Psoas muscle (tissue), 8 donors: ENCODE results near the gene MAGI1. TPM values are rescaled to one million over a fixed set of nuclear protein-coding genes. Genes with fewer than 3 reads are reported as not detected.

ENCODE experiments used
- ATAC-seq, 4 donors: fragments of 200-7000 bp; cut with Tn5 transposase; one replicate each; pipeline ENCODE4 v1.9.1; 2020; ENCODE audit warnings: moderate library complexity in 3 of 4, mild to moderate bottlenecking in 2 of 4
- DNase-seq, 2 donors: peaks; one replicate each; pipeline ENCODE4 v3.0.0-alpha.2; 2020
- H3K27ac ChIP-seq: fragments of 200-600 bp; one replicate; pipeline ENCODE4 v1.8.0; 2022
- H3K27me3 ChIP-seq, 3 donors: fragments of 200-600 bp in 1 of 3; one replicate each; pipeline versions ENCODE4 v1.6.1 to v1.8.0; 2013 to 2022; ENCODE audit warnings: low read length in 2 of 3, mild to moderate bottlenecking in 2 of 3, moderate library complexity in 1 of 3; ENCODE audit not compliant: insufficient read depth in 3 of 3
- H3K36me3 ChIP-seq, 2 donors: fragments of 200-600 bp in 1 of 2; one replicate each; pipeline versions ENCODE4 v1.6.1 to v1.8.0; 2013 to 2022; ENCODE audit warnings: low read depth in 1 of 2, mild to moderate bottlenecking in 1 of 2, moderate library complexity in 1 of 2; ENCODE audit not compliant: insufficient read depth in 1 of 2
- H3K4me1 ChIP-seq: fragments of 200-600 bp; one replicate; pipeline ENCODE4 v1.8.0; 2022
- H3K4me3 ChIP-seq: fragments of 200-600 bp; one replicate; pipeline ENCODE4 v1.8.0; 2022; ENCODE audit warnings: mild to moderate bottlenecking
- H3K9me3 ChIP-seq: fragments of 200-600 bp; one replicate; pipeline ENCODE4 v1.8.0; 2022
- WGBS, 3 donors: extraction: QIAGEN DNeasy Blood & Tissue Kit; methylation state at CpG; one replicate each; pipeline versions ENCODE4 v1.1.6 to v1.1.7; 2013; 5-methylcytosine and 5-hydroxymethylcytosine counted together
- intact Hi-C, 2 donors: fragments of 100-400 bp; cut with DNase I; formaldehyde crosslinking; loops; one replicate each; pipeline versions ENCODE4 v1.11.0 to v1.14.2; 2022
- polyA plus RNA-seq, 3 donors: library from polyadenylated mRNA; stranded (reverse); fragments of 200-250 nt; gene quantifications; one replicate each; pipeline ENCODE4 v1.2.3, GENCODE V29; 2013
- total RNA-seq, 4 donors: library from RNA; stranded (reverse); fragmentation: NEBNext Ultra II Directional in 2 of 4; extraction: Animal tissue kit (Norgen Biotek cat#: 25700) in 2 of 4; gene quantifications; one replicate each; pipeline versions ENCODE4 v1.2.1 to v1.2.4, GENCODE V29; 2021 to 2023
- TF ChIP-seq, protein P1 (sequence below): fragments of 200-600 bp; IDR thresholded peaks from one replicate; pipeline ENCODE4 v1.8.0; 2022; ENCODE audit warnings: antibody characterized with exemption
- donor health status: healthy with polysubstance abuse.
- donor health status: DM: no; HTN: no; CAD: no; lungs with moderate emphysema.
- donor health status: Bipolar disorder and iron deficiency.
- donor health status: healthy.
- donor health status: DM: yes; HTN: yes; CAD: no.
- donor health status: DM: no; HTN: no; CAD: no.
- donor health status: DM: no; HTN: no; CAD: no.
- donor health status: DM: yes; HTN: yes; CAD: no.

Gene MAGI1
- total and polyA plus RNA-seq, 7 donors: 4.5 to 8.1 (median 6.3) TPM

DNA sequence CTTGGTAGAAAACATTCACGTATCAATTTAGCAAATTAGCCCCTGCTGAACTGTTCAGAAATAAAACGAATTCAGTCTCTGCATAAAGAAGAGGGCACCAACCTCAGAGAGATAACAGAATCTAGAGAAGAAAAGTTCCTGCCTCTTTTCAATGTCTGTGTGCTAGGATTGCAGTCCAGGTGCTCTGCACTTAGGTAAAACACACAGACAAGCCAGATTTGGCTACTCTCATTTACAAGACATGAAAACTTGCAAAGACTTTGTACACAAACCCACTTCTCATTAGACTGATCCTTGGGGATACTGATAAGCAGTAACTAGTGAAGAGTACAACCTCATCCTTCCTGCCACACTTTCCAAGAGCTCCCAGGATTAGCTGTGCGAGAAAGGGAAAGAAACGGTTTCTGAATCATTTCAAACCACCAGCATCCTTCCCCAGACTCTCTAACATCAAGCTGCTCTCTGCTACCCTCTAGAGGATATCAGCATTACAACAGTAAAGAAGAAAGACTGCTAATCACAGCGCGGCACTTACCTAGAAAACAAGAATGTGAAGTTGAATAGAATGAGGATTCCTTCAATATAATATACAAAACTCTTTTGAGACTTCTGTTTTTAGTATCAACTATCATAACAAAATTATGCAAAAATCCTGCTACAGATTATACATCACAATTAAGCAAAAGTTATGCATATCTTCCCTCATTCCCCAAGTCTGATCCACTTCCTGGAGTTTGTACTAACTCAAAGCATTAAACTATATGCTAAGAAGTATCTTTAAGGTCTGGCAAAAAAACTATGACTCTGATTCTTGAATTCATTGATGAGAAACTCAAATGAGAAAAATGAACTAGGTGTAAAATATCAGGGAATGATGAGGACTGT lies 306.4 kb downstream of the MAGI1 start:
- DNase-seq (no peak), ATAC-seq (peak; percentile 61 to 86 (median 82))
- Histone ChIP-seq H3K9me3 (no peaks in the 10 kb centered on the region), H3K27me3 (no peaks in the 10 kb centered on the region), H3K4me3 (no peak overlapping the region), H3K36me3 (no peaks in the 10 kb centered on the region), H3K27ac (no peak overlapping the region), H3K4me1 (peaks cover 10% of the 10 kb centered on the region)
- TF ChIP-seq, protein P1, sequence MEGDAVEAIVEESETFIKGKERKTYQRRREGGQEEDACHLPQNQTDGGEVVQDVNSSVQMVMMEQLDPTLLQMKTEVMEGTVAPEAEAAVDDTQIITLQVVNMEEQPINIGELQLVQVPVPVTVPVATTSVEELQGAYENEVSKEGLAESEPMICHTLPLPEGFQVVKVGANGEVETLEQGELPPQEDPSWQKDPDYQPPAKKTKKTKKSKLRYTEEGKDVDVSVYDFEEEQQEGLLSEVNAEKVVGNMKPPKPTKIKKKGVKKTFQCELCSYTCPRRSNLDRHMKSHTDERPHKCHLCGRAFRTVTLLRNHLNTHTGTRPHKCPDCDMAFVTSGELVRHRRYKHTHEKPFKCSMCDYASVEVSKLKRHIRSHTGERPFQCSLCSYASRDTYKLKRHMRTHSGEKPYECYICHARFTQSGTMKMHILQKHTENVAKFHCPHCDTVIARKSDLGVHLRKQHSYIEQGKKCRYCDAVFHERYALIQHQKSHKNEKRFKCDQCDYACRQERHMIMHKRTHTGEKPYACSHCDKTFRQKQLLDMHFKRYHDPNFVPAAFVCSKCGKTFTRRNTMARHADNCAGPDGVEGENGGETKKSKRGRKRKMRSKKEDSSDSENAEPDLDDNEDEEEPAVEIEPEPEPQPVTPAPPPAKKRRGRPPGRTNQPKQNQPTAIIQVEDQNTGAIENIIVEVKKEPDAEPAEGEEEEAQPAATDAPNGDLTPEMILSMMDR: peak; percentile 76
- intact Hi-C loops: loop anchor here (5.0 kb wide), 1 partner anchor 295 kb away; no protein-coding TSS in a partner anchor
- 35 to 38% (median 36%) methylated on average over 6 of the region's 6 CpGs for WGBS, 3 donors

DNA sequence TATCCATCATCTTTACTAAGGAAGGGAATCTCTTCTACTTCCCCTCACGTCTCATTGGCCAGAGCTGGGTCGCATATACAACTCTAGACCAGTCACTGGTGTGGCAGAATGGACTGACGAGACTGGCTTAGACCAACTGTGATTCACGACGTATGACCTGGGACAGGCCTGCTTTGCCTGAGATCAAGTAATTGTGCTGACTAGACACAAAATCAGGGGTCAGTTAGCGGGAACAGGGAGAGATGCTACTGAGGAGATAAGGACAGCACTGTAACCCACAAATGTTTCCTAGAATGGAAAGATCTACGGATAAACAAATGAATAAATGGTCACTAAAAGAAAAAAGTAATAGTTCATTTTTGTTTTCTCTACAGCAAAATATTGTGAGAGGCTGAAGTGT lies 308.3 kb downstream of the MAGI1 start:
- no peaks in the 10 kb centered on the region for H3K27me3 ChIP-seq
- TF ChIP-seq, protein P1: no peak
- 93 to 96% (median 95%) methylated on average over 7 of the region's 7 CpGs for WGBS, 3 donors
- H3K4me3 ChIP-seq: no peak overlapping the region
- ATAC-seq (no peak), DNase-seq (no peak)
- no peak overlapping the region for H3K27ac ChIP-seq
- no peaks in the 10 kb centered on the region for H3K36me3 ChIP-seq
- intact Hi-C loops: loop anchor here (5.0 kb wide), 1 partner anchor 293 kb away; no protein-coding TSS in a partner anchor
- H3K4me1 ChIP-seq: peaks cover 10% of the 10 kb centered on the region
- no peaks in the 10 kb centered on the region for H3K9me3 ChIP-seq

DNA sequence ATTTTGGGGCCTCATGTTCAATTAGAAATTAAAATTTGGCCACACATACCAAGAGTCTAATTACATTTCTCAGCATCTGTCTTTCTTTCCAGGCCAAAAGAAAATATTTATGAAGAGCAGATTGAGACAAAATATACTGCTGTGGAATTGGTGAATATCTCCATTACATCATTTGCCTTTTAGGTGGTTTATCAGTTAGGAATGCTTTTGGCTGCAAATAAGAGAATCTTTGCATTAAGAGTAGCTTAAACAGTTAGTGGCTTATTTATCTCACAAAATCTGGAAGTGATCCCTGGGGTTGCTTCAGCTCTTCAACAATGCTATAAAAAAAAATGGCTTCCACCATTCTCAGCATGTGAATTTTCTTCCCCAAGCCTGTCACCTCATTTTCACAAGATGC lies 308.7 kb downstream of the MAGI1 start:
- DNase-seq (no peak), ATAC-seq (no peak)
- Histone ChIP-seq H3K4me1 (peaks cover 10% of the 10 kb centered on the region), H3K4me3 (no peak overlapping the region), H3K36me3 (no peaks in the 10 kb centered on the region), H3K9me3 (no peaks in the 10 kb centered on the region), H3K27ac (no peak overlapping the region), H3K27me3 (no peaks in the 10 kb centered on the region)
- TF ChIP-seq, protein P1: no peak
- intact Hi-C loops: loop anchor here (5.0 kb wide), 1 partner anchor 293 kb away; no protein-coding TSS in a partner anchor

DNA sequence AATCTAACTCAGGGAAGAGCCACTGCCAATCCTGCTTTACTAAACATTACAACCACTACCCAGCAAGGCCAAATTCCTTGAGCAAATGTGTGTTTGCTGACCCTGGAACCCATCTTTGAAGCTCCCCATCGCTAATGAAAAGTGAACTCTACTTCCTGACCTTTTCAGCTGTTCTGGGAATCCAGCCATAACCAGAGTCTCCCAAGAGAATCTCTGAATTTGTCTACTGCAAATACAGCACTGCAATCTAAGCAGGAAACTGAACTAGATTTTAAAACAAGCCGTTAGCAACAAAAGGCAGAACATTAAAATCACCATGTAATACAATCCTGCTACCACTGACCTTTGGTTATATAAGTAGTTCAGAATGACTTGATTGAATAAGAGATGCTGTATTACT lies 309.2 kb downstream of the MAGI1 start:
- H3K4me3 ChIP-seq: no peak overlapping the region
- peak in 1 of 4 donors; percentile 58 for ATAC-seq
- WGBS, 3 donors: 2 to 10% (median 4%) methylated on average over 2 of the region's 2 CpGs

More for the DNA sequence above, 309.2 kb downstream of the MAGI1 start:
- Histone ChIP-seq H3K9me3 (no peaks in the 10 kb centered on the region), H3K36me3 (no peaks in the 10 kb centered on the region), H3K4me1 (peaks cover 10% of the 10 kb centered on the region), H3K27ac (no peak overlapping the region), H3K27me3 (no peaks in the 10 kb centered on the region)
- intact Hi-C loops: no loop called here
- TF ChIP-seq, protein P1: no peak
- no peak for DNase-seq
